GM21381 (cell line): ENCODE data around the gene DNAJC5.

Experiments used
- ATAC-seq: cut with Tn5 transposase; IDR thresholded peaks from one replicate; pipeline ENCODE4 v1.9.1; 2021; ENCODE audit warnings: mild to moderate bottlenecking, moderate library complexity; ENCODE audit not compliant: unreplicated experiment

Gene DNAJC5

GRCh38 chr20:63939061-63939935 is 44.4 kb downstream of the DNAJC5 start:
- ATAC-seq, result no peak

GRCh38 chr20:63940071-63940471 is 45.1 kb downstream of the DNAJC5 start:
- ATAC-seq, result no peak

GRCh38 chr20:63940472-63941266 is 45.7 kb downstream of the DNAJC5 start:
- no peak for ATAC-seq

- ATAC-seq, result no peak
Observed at GRCh38 chr20:63941282-63942081, 46.6 kb downstream of the DNAJC5 start.

- ATAC-seq, result no peak
Observed at GRCh38 chr20:63942250-63942951, 47.5 kb downstream of the DNAJC5 start.

- no peak for ATAC-seq
Observed at GRCh38 chr20:63942969-63943807, 48.3 kb downstream of the DNAJC5 start.

GRCh38 chr20:63943808-63944077 is 48.8 kb downstream of the DNAJC5 start:
- no peak for ATAC-seq

- ATAC-seq, result no peak
Observed at GRCh38 chr20:63944078-63944941, 49.4 kb downstream of the DNAJC5 start.

GRCh38 chr20:63945031-63945658 is 50.2 kb downstream of the DNAJC5 start:
- ATAC-seq, result no peak

- ATAC-seq, result no peak
Observed at GRCh38 chr20:63945921-63946920, 51.3 kb downstream of the DNAJC5 start.

- ATAC-seq, result no peak
Observed at GRCh38 chr20:63946986-63947637, 52.2 kb downstream of the DNAJC5 start.

- ATAC-seq, result no peak
Observed at GRCh38 chr20:63947638-63948456, 52.9 kb downstream of the DNAJC5 start.

- ATAC-seq, result no peak
Observed at GRCh38 chr20:63950701-63951397, 55.9 kb downstream of the DNAJC5 start.

GRCh38 chr20:63951398-63952209 is 56.7 kb downstream of the DNAJC5 start:
- ATAC-seq, result no peak

- ATAC-seq, result no peak
Observed at GRCh38 chr20:63952210-63952535, 57.2 kb downstream of the DNAJC5 start.
